Esophagus muscularis mucosa (tissue), 4 donors: ENCODE results near the gene TICAM2. TPM values are rescaled to one million over a fixed set of nuclear protein-coding genes. Genes with fewer than 3 reads are reported as not detected.

Experiments
- DNase-seq: peaks from one replicate; pipeline ENCODE4 v3.0.0-alpha.2; 2017; ENCODE audit errors: extremely low spot score
- H3K27ac ChIP-seq, 4 donors: fragments of 200-600 bp; sonication (generic); replicated peaks in 1 of 4; 1 replicate in 3 of 4; 2 replicates in 1 of 4; pipeline ENCODE4 v1.5.1; 2016 to 2019; ENCODE audit warnings: mild to moderate bottlenecking in 1 of 4
- H3K27me3 ChIP-seq, 4 donors: fragments of 200-600 bp; sonication (generic); one replicate each; pipeline versions ENCODE4 v1.5.1 to v1.6.0; 2016 to 2019
- H3K36me3 ChIP-seq, 4 donors: fragments of 200-600 bp; sonication (generic); one replicate each; pipeline ENCODE4 v1.5.1; 2016 to 2019
- H3K4me1 ChIP-seq, 4 donors: fragments of 200-600 bp; sonication (generic); one replicate each; pipeline ENCODE4 v1.5.1; 2016 to 2019
- H3K4me3 ChIP-seq, 4 donors: fragments of 200-600 bp; sonication (generic); 1 replicate in 2 of 4; 2 replicates in 2 of 4; pipeline ENCODE4 v1.5.1; 2016 to 2019; ENCODE audit warnings: mild to moderate bottlenecking in 4 of 4, moderate library complexity in 1 of 4
- H3K9me3 ChIP-seq, 4 donors: fragments of 200-600 bp; sonication (generic); 1 replicate in 3 of 4; 2 replicates in 1 of 4; pipeline ENCODE4 v1.5.1; 2016 to 2019
- EP300 ChIP-seq: sonication (generic); formaldehyde crosslinking; IDR thresholded peaks from one replicate; pipeline ENCODE4 v1.6.1; 2017; ENCODE audit warnings: antibody characterized with exemption
- POLR2A ChIP-seq: fragments of 450-650 bp; IDR thresholded peaks from one replicate; pipeline ENCODE4 v1.6.1; 2017; ENCODE audit warnings: antibody characterized with exemption, moderate library complexity, mild to moderate bottlenecking, low read depth
- POLR2AphosphoS5 ChIP-seq, 2 donors: sonication (generic); formaldehyde crosslinking; IDR thresholded peaks; one replicate each; pipeline ENCODE4 v1.6.1; 2017; ENCODE audit warnings: antibody characterized with exemption in 2 of 2
- WGBS: methylation state at CpG from one replicate; pipeline ENCODE4 v1.1.5; 2018; 5-methylcytosine and 5-hydroxymethylcytosine counted together
- intact Hi-C: fragments of 100-400 bp; cut with DNase I; formaldehyde crosslinking; loops from one replicate; pipeline ENCODE4 v1.15.1; 2023
- total RNA-seq, 4 donors: library from RNA; depleted of rRNA; stranded (reverse); fragments of >200 nt; gene quantifications; one replicate each; pipeline versions ENCODE4 v1.1.0 to v1.2.1, GENCODE V29; 2016
- TF ChIP-seq, protein P1 (sequence below), 3 experiments: fragments of 200-600 bp in 2 of 3; fragments of 450-650 bp in 1 of 3; sonication (generic) in 2 of 3; IDR thresholded peaks; one replicate each; pipeline ENCODE4 v1.5.1; 2017 to 2019; ENCODE audit warnings: antibody characterized with exemption in 3 of 3, mild to moderate bottlenecking in 2 of 3, moderate library complexity in 1 of 3

Gene TICAM2
- total RNA-seq, 4 donors from 2014 or later, result 1.2 to 3.0 (median 1.5) TPM

DNA sequence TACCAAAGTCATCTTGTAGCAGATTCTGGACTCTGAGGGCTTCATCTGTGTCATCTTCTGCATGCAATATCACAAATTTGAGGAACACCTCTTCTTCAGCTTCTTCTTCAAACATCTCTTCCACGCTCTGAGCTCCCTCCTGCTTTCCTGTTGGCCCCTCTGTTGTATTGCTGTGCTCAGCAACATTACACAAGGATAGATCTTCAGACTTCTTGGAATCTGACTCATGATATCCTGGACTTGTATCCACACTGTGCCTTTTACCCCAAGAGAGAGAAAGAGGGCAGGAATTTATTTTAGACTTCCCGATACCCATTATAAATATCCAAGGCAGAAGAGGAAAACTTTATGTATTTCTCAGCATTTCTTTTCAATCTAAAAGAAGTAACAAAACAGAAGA lies 21.3 kb downstream of the TICAM2 start:
- H3K27ac ChIP-seq, result no peak overlapping the region
- H3K27me3 ChIP-seq, result no peaks in the 10 kb centered on the region
- TF ChIP-seq, protein P1, sequence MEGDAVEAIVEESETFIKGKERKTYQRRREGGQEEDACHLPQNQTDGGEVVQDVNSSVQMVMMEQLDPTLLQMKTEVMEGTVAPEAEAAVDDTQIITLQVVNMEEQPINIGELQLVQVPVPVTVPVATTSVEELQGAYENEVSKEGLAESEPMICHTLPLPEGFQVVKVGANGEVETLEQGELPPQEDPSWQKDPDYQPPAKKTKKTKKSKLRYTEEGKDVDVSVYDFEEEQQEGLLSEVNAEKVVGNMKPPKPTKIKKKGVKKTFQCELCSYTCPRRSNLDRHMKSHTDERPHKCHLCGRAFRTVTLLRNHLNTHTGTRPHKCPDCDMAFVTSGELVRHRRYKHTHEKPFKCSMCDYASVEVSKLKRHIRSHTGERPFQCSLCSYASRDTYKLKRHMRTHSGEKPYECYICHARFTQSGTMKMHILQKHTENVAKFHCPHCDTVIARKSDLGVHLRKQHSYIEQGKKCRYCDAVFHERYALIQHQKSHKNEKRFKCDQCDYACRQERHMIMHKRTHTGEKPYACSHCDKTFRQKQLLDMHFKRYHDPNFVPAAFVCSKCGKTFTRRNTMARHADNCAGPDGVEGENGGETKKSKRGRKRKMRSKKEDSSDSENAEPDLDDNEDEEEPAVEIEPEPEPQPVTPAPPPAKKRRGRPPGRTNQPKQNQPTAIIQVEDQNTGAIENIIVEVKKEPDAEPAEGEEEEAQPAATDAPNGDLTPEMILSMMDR (IDR thresholded peaks at IDR 0.05), result no peak
- no peak for TF ChIP-seq EP300
- TF ChIP-seq POLR2A, result no peak
- no peak for TF ChIP-seq POLR2AphosphoS5 (IDR thresholded peaks at IDR 0.05)
- 94% methylated on average over 2 of the region's 2 CpGs for WGBS
- H3K36me3 ChIP-seq, result peaks cover 0 to 10% (median 4%) of the 10 kb centered on the region in 4 donors
- H3K9me3 ChIP-seq, result no peaks in the 10 kb centered on the region
- intact Hi-C loops, result no loop called here
- DNase-seq, result no peak
- H3K4me1 ChIP-seq, result peaks cover 0 to 9% (median 0%) of the 10 kb centered on the region in 4 donors
- H3K4me3 ChIP-seq, result no peak overlapping the region

DNA sequence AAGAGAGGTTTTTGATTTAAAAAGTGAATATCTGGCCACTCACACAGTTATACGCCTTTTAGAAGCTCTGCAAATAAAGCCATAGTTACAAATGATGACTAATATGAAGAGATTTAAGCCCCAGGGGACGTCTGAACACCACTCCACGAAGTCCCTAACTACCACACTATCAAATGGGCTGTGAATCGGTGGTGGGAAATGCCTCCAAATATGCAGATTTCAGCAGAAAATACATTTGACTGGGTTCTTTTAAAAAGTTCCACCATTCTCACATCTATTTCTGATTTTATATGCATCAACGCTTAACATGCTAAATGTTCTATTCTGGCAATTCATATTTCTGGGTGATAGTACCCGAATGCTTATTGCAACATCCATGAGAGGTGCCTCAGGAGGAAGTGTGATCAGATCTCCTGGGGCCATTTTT lies 22.5 kb downstream of the TICAM2 start:
- TF ChIP-seq, protein P1 (IDR thresholded peaks at IDR 0.05), result no peak
- no peak for TF ChIP-seq EP300
- no peak for TF ChIP-seq POLR2A
- TF ChIP-seq POLR2AphosphoS5 (IDR thresholded peaks at IDR 0.05), result no peak
- no peak overlapping the region for H3K4me3 ChIP-seq
- H3K27me3 ChIP-seq, result no peaks in the 10 kb centered on the region
- peaks cover 0 to 10% (median 4%) of the 10 kb centered on the region in 4 donors for H3K36me3 ChIP-seq
- WGBS, result 87% methylated on average over 6 of the region's 6 CpGs
- intact Hi-C loops, result no loop called here
- no peaks in the 10 kb centered on the region for H3K9me3 ChIP-seq
- H3K4me1 ChIP-seq, result no peaks in the 10 kb centered on the region
- no peak for DNase-seq
- H3K27ac ChIP-seq, result no peak overlapping the region

GRCh38 chr5:115579216-115579615 lies 23.1 kb downstream of the TICAM2 start:
- 87% methylated on average over 3 of the region's 3 CpGs for WGBS
- Histone ChIP-seq H3K9me3 (no peaks in the 10 kb centered on the region), H3K27me3 (no peaks in the 10 kb centered on the region), H3K36me3 (peaks cover 0 to 10% (median 4%) of the 10 kb centered on the region in 4 donors), H3K27ac (no peak overlapping the region), H3K4me1 (peaks cover 0 to 5% (median 3%) of the 10 kb centered on the region in 4 donors), H3K4me3 (no peak overlapping the region)
- TF ChIP-seq POLR2AphosphoS5 (IDR thresholded peaks at IDR 0.05) (no peak), EP300 (no peak), POLR2A (no peak)
- TF ChIP-seq, protein P1 (IDR thresholded peaks at IDR 0.05), result no peak
- intact Hi-C loops, result no loop called here
- DNase-seq, result no peak

- H3K4me1 ChIP-seq, result peaks cover 0 to 10% (median 7%) of the 10 kb centered on the region in 4 donors
- DNase-seq, result no peak
- no peak overlapping the region for H3K27ac ChIP-seq
- peaks cover 0 to 10% (median 4%) of the 10 kb centered on the region in 4 donors for H3K36me3 ChIP-seq
- no peaks in the 10 kb centered on the region for H3K27me3 ChIP-seq
- WGBS, result 83% methylated on average over 3 of the region's 3 CpGs
- H3K9me3 ChIP-seq, result no peaks in the 10 kb centered on the region
- TF ChIP-seq POLR2A, result no peak
- no peak for TF ChIP-seq POLR2AphosphoS5 (IDR thresholded peaks at IDR 0.05)
- no peak for TF ChIP-seq EP300
- TF ChIP-seq, protein P1 (IDR thresholded peaks at IDR 0.05), result no peak
- H3K4me3 ChIP-seq, result no peak overlapping the region
- intact Hi-C loops, result no loop called here
Measured at GRCh38 chr5:115578657-115579056, 23.6 kb downstream of the TICAM2 start.

- over 99% methylated on average over 6 of the region's 6 CpGs for WGBS
- DNase-seq, result no peak
- H3K27me3 ChIP-seq, result no peaks in the 10 kb centered on the region
- no peak overlapping the region for H3K27ac ChIP-seq
- intact Hi-C loops, result no loop called here
- peaks cover 0 to 17% (median 10%) of the 10 kb centered on the region in 4 donors for H3K4me1 ChIP-seq
- H3K9me3 ChIP-seq, result no peaks in the 10 kb centered on the region
- TF ChIP-seq, protein P1 (IDR thresholded peaks at IDR 0.05), result no peak
- TF ChIP-seq POLR2AphosphoS5 (IDR thresholded peaks at IDR 0.05), result no peak
- no peak for TF ChIP-seq POLR2A
- no peak for TF ChIP-seq EP300
- no peak overlapping the region for H3K4me3 ChIP-seq
- H3K36me3 ChIP-seq, result peaks cover 0 to 10% (median 4%) of the 10 kb centered on the region in 4 donors
Measured at GRCh38 chr5:115577741-115578140, 24.5 kb downstream of the TICAM2 start.
